Measurements from ENCODE around the gene TEX12.

GRCh38 chr11:112182867-112183266, 15.7 kb downstream of the TEX12 start:
- TF ChIP-seq CTCF (IDR thresholded peaks at IDR 0.05; ENCODE audit: low read depth, low read length) (no peak), EZH2phosphoT487 (IDR thresholded peaks at IDR 0.05; ENCODE audit: low read depth) (no peak)
